Esophagus (tissue), 2 donors: Measurements from ENCODE around the gene MT1M. TPM values are rescaled to one million over a fixed set of nuclear protein-coding genes. Genes with fewer than 3 reads are reported as not detected.
A peak's percentile ranks its signal among the peaks of the same experiment; 100 is the strongest.
"Not testable (repeated sequence)": the region's sequence is repeated elsewhere in the genome, so short reads cannot be mapped to it uniquely, and the experiment has no call there.

ENCODE experiments used
- H3K27ac ChIP-seq, 2 donors: one replicate each; pipeline ENCODE4 v1.5.1; 2013; ENCODE audit warnings: low read depth in 2 of 2, mild to moderate bottlenecking in 2 of 2, inconsistent platforms in 1 of 2, low read length in 1 of 2, moderate library complexity in 1 of 2
- H3K27me3 ChIP-seq, 2 donors: one replicate each; pipeline ENCODE4 v1.6.1; 2013; ENCODE audit warnings: low read length in 2 of 2, control low read depth in 1 of 2, mild to moderate bottlenecking in 1 of 2; ENCODE audit not compliant: insufficient read depth in 2 of 2, control insufficient read depth in 1 of 2
- H3K36me3 ChIP-seq, 2 donors: one replicate each; pipeline ENCODE4 v1.6.1; 2013; ENCODE audit warnings: low read length in 1 of 2; ENCODE audit not compliant: control insufficient read depth in 2 of 2, insufficient read depth in 2 of 2
- H3K4me1 ChIP-seq, 2 donors: one replicate each; pipeline ENCODE4 v1.6.1; 2013; ENCODE audit warnings: low read length in 1 of 2; ENCODE audit not compliant: control insufficient read depth in 2 of 2, insufficient read depth in 2 of 2
- H3K4me3 ChIP-seq, 2 donors: one replicate each; pipeline ENCODE4 v1.5.1; 2013; ENCODE audit warnings: low read length in 2 of 2, mild to moderate bottlenecking in 2 of 2, low read depth in 1 of 2, moderate library complexity in 1 of 2
- H3K9me3 ChIP-seq, 2 donors: one replicate each; pipeline ENCODE4 v1.6.1; 2013; ENCODE audit warnings: mild to moderate bottlenecking in 2 of 2, low read depth in 1 of 2, low read length in 1 of 2, moderate library complexity in 1 of 2; ENCODE audit not compliant: control insufficient read depth in 2 of 2, insufficient read depth in 1 of 2
- WGBS, 2 donors: extraction: QIAGEN DNeasy Blood & Tissue Kit; methylation state at CpG; one replicate each; pipeline ENCODE4 v1.1.7; 2013; 5-methylcytosine and 5-hydroxymethylcytosine counted together
- polyA plus RNA-seq, 2 donors: library from polyadenylated mRNA; stranded (reverse); fragments of 200-250 nt; gene quantifications; one replicate each; pipeline ENCODE4 v1.2.3, GENCODE V29; 2013
- donor health status: healthy with polysubstance abuse.
- donor health status: Bipolar disorder and iron deficiency.

Gene MT1M
- polyA plus RNA-seq, 2 donors = 4.0 to 9.1 TPM

DNA sequence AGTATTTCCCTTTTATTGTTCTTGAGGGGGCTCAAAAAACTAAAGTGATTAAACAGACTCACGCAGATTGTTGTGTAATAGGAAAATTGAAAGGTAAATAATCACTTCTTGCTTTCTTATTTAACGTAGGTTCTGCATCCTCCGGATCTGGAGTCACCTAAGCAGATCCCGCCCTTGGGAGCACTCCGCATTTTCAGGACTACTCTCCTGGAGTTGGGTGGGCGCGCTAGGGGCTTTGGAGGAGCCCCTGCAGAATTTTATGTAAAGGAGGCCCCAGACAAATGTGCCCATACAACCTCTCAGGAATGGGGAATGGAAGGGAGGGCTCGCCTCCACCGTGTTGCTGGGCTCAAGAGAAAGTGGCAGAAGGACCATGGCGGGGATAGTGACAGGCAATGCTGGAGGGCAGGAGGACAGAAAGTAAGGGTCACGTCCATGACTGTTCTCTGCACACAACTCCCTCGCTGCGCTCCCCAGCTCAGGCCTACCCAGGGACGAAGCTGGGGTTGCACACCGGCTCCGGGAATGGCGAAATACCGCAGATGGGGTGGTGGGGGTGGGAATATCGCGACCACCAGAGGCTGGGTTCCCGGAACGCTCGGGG is 15.7 kb upstream of the MT1M start:
- H3K4me3 ChIP-seq = peak overlapping the region; percentile 23
- H3K27me3 ChIP-seq = no peaks in the 10 kb centered on the region

DNA sequence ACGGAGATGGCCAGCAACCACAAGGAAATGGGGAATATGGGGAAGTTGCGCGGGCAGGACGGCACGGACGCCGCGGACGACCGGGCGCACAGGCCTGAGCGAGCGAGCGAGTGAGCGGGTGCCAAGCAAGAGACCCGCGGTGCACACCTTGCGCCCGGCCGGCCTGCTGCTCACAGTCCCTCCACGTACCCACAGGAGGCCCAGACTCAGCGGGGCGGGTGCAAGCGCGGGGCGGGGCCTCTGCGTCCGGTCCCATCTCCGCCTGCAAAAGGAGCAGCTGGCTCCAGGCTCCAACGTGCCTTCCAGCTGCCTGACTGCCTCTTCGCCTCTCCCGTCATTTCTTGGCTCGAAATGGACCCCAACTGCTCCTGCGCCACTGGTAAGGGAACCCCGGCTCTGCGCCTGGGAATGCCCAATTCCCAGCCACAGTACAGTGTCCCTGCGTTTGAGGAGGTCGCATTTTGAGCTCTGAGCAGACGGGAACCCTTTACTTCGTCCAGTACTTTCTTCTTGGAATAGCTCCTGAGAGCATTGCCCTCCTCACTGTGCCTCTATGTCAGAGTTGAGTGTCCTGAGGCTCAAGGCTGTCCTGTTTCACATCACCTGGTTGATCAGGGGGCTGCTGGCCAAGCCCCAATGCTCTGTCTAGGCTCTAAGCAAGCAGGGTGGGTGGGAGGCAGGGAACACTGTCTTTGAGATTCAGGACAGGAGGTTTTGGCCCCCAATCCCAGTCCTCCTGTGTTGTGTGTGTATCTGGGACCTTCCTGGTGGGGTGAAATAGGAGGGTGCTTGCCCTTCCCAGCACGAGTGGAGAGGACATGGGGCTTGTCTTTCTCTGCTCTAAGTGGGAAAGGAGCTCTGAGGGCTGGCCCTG is 15.0 kb upstream of the MT1M start:
- H3K27ac ChIP-seq = peak overlapping the region; percentile 8 to 61
- H3K27me3 ChIP-seq = no peaks in the 10 kb centered on the region
- WGBS, 2 donors = 4 to 6% methylated on average over 28 to 41 of the region's 41 CpGs

More for the DNA sequence above, 15.7 kb upstream of the MT1M start:
- Histone ChIP-seq H3K9me3 (no peaks in the 10 kb centered on the region), H3K4me1 (peaks cover 0 to 3% of the 10 kb centered on the region in 2 donors), H3K36me3 (no peaks in the 10 kb centered on the region), H3K27ac (peak overlapping the region in 1 of 2 donors; percentile 6)
- 55 to 60% methylated on average over 23 of the region's 23 CpGs for WGBS, 2 donors

GRCh38 chr16:56618138-56618537 is 14.3 kb upstream of the MT1M start:
- no peak overlapping the region for H3K4me3 ChIP-seq
- no peaks in the 10 kb centered on the region for H3K36me3 ChIP-seq
- no peaks in the 10 kb centered on the region for H3K9me3 ChIP-seq
- H3K27me3 ChIP-seq = no peaks in the 10 kb centered on the region
- H3K27ac ChIP-seq = no peak overlapping the region
- H3K4me1 ChIP-seq = peaks cover 0 to 3% of the 10 kb centered on the region in 2 donors
- WGBS, 2 donors = 83 to 87% methylated on average over 6 of the region's 6 CpGs

More for the DNA sequence above, 15.0 kb upstream of the MT1M start:
- Histone ChIP-seq H3K4me1 (peaks cover 0 to 3% of the 10 kb centered on the region in 2 donors), H3K36me3 (no peaks in the 10 kb centered on the region), H3K9me3 (no peaks in the 10 kb centered on the region), H3K4me3 (peak overlapping the region; percentile 23)

- 82 to 84% methylated on average over 8 of the region's 8 CpGs for WGBS, 2 donors
- H3K36me3 ChIP-seq = no peaks in the 10 kb centered on the region
- no peaks in the 10 kb centered on the region for H3K9me3 ChIP-seq
- H3K27me3 ChIP-seq = no peaks in the 10 kb centered on the region
- peaks cover 0 to 3% of the 10 kb centered on the region in 2 donors for H3K4me1 ChIP-seq
- H3K4me3 ChIP-seq = no peak overlapping the region
- H3K27ac ChIP-seq = no peak overlapping the region
These were observed 12.0 kb upstream of the MT1M start for GRCh38 chr16:56620339-56620897.

GRCh38 chr16:56621665-56622445 is 10.6 kb upstream of the MT1M start:
- 76 to 85% methylated on average over 4 of the region's 4 CpGs for WGBS, 2 donors
- not testable (repeated sequence) for H3K27me3 ChIP-seq, H3K27ac ChIP-seq

DNA sequence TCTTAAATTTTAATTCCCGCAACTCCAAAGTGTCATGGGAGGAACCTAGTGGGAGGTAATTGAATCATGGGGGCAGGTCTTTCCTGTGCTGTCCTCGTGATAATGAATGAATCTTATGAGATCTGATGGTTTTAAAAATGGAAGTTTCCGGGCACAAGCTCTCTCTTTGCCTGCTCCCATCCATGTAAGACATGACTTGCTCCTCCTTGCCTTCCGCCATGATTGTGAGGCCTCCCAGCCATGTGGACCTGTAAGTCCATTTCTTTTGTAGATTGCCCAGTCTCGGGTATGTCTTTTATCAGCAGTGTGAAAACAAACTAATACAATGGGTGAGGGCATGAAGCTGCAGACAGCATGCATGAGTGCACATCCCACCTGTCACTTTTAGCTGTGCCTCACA is 9.3 kb upstream of the MT1M start:
- not testable (repeated sequence) for H3K27ac ChIP-seq, H3K4me3 ChIP-seq, H3K4me1 ChIP-seq, H3K36me3 ChIP-seq, H3K27me3 ChIP-seq, H3K9me3 ChIP-seq
- 93 to 95% methylated on average over 5 of the region's 5 CpGs for WGBS, 2 donors

More at GRCh38 chr16:56621665-56622445, 10.6 kb upstream of the MT1M start:
- not testable (repeated sequence) for H3K36me3 ChIP-seq, H3K4me1 ChIP-seq, H3K4me3 ChIP-seq, H3K9me3 ChIP-seq

- WGBS, 2 donors = 93 to 97% methylated on average over 2 of the region's 2 CpGs
- H3K4me3 ChIP-seq = no peak overlapping the region
- H3K9me3 ChIP-seq = no peaks in the 10 kb centered on the region
- no peak overlapping the region for H3K27ac ChIP-seq
- no peaks in the 10 kb centered on the region for H3K36me3 ChIP-seq
- no peaks in the 10 kb centered on the region for H3K27me3 ChIP-seq
- H3K4me1 ChIP-seq = no peaks in the 10 kb centered on the region
These were observed 8.8 kb upstream of the MT1M start for GRCh38 chr16:56623637-56624036.

- Histone ChIP-seq H3K36me3 (no peaks in the 10 kb centered on the region), H3K9me3 (no peaks in the 10 kb centered on the region), H3K4me1 (no peaks in the 10 kb centered on the region), H3K27me3 (no peaks in the 10 kb centered on the region), H3K27ac (peak within 1 kb of the TSS; percentile 78 to 92), H3K4me3 (peak within 1 kb of the TSS; percentile 64 to 68)
- 2 to 11% methylated on average over 60 to 62 of the region's 62 CpGs for WGBS, 2 donors
These were observed 7.1 kb upstream of the MT1M start, which contains the start of gene MT1E for GRCh38 chr16:56625140-56625942. MT1E (plus strand) TSS chr16:56625781; CDS start chr16:56625852, 71 bp downstream.
